Upper lobe of right lung (tissue), 1 donor: ENCODE results near the gene PROCA1. TPM values are rescaled to one million over a fixed set of nuclear protein-coding genes. Genes with fewer than 3 reads are reported as not detected.

ENCODE experiments used
- ATAC-seq: fragments of 200-7000 bp; cut with Tn5 transposase; one replicate; pipeline ENCODE4 v1.9.1; 2020; ENCODE audit warnings: mild to moderate bottlenecking, moderate library complexity
- DNase-seq: peaks from one replicate; pipeline ENCODE4 v3.0.0-alpha.2; 2020
- H3K27ac ChIP-seq: fragments of 200-600 bp; one replicate; pipeline ENCODE4 v1.8.0; 2022
- H3K27me3 ChIP-seq: fragments of 200-600 bp; one replicate; pipeline ENCODE4 v1.8.0; 2022; ENCODE audit warnings: mild to moderate bottlenecking
- H3K36me3 ChIP-seq: fragments of 200-600 bp; one replicate; pipeline ENCODE4 v1.8.0; 2022
- H3K4me1 ChIP-seq: fragments of 200-600 bp; one replicate; pipeline ENCODE4 v1.8.0; 2022
- H3K4me3 ChIP-seq: fragments of 200-600 bp; one replicate; pipeline ENCODE4 v1.8.0; 2022; ENCODE audit warnings: mild to moderate bottlenecking
- H3K9me3 ChIP-seq: fragments of 200-600 bp; one replicate; pipeline ENCODE4 v1.8.0; 2022
- CTCF ChIP-seq: fragments of 200-600 bp; IDR thresholded peaks from one replicate; pipeline ENCODE4 v1.8.0; 2022; ENCODE audit warnings: antibody characterized with exemption
- intact Hi-C: fragments of 100-400 bp; cut with DNase I; formaldehyde crosslinking; loops from one replicate; pipeline ENCODE4 v1.11.0; 2022
- total RNA-seq: library from RNA; stranded (reverse); fragmentation: NEBNext Ultra II Directional; extraction: Animal tissue kit (Norgen Biotek cat#: 25700); gene quantifications from one replicate; pipeline ENCODE4 v1.2.1, GENCODE V29; 2021
- donor health status: DM: no; HTN: yes; CAD: no; lungs with severe emphysema.

Gene PROCA1
- total RNA-seq, 1 donor from 2014 or later = 3.3 TPM

GRCh38 chr17:28718333-28719020, 6.8 kb upstream of the PROCA1 start:
- intact Hi-C loops = no loop called here
- no peak for TF ChIP-seq CTCF
- ATAC-seq (no peak), DNase-seq (no peak)
- Histone ChIP-seq H3K9me3 (no peaks in the 10 kb centered on the region), H3K4me1 (peaks cover 49% of the 10 kb centered on the region), H3K27ac (peak overlapping the region; percentile 86), H3K36me3 (peaks cover 44% of the 10 kb centered on the region), H3K4me3 (peak overlapping the region; percentile 86), H3K27me3 (no peaks in the 10 kb centered on the region)

GRCh38 chr17:28717578-28718332, 6.1 kb upstream of the PROCA1 start, which contains the start of gene RAB34:
TSS of gene RAB34 (minus strand) at chr17:28717868. CDS start at chr17:28717266, 602 bp downstream.
- H3K36me3 ChIP-seq = peaks cover 37% of the 10 kb centered on the region

GRCh38 chr17:28716740-28717577, 5.3 kb upstream of the PROCA1 start:
- Histone ChIP-seq H3K4me1 (peaks cover 36% of the 10 kb centered on the region), H3K27me3 (no peaks in the 10 kb centered on the region), H3K36me3 (peaks cover 29% of the 10 kb centered on the region), H3K27ac (peak overlapping the region; percentile 86), H3K4me3 (peak overlapping the region; percentile 86), H3K9me3 (no peaks in the 10 kb centered on the region)
- DNase-seq (peak; percentile 80), ATAC-seq (peak; percentile 1)
- TF ChIP-seq CTCF = no peak
- intact Hi-C loops = no loop called here

More at GRCh38 chr17:28717578-28718332, 6.1 kb upstream of the PROCA1 start, which contains the start of gene RAB34:
- peaks cover 44% of the 10 kb centered on the region for H3K4me1 ChIP-seq
- ATAC-seq (peak; percentile 66), DNase-seq (peak; percentile 92)
- peak within 1 kb of the TSS; percentile 86 for H3K27ac ChIP-seq
- peak; percentile 38 for TF ChIP-seq CTCF
- H3K4me3 ChIP-seq = peak within 1 kb of the TSS; percentile 86
- no peaks in the 10 kb centered on the region for H3K27me3 ChIP-seq
- intact Hi-C loops = no loop called here
- H3K9me3 ChIP-seq = no peaks in the 10 kb centered on the region

- ATAC-seq (no peak), DNase-seq (no peak)
- intact Hi-C loops = no loop called here
- H3K27ac ChIP-seq = no peak overlapping the region
- peaks cover 23% of the 10 kb centered on the region for H3K4me1 ChIP-seq
- H3K4me3 ChIP-seq = no peak overlapping the region
- peaks cover 16% of the 10 kb centered on the region for H3K36me3 ChIP-seq
- H3K27me3 ChIP-seq = no peaks in the 10 kb centered on the region
- no peaks in the 10 kb centered on the region for H3K9me3 ChIP-seq
- TF ChIP-seq CTCF = no peak
These were observed 3.5 kb upstream of the PROCA1 start for GRCh38 chr17:28715217-28715616.

- no peak for TF ChIP-seq CTCF
- Histone ChIP-seq H3K27me3 (no peaks in the 10 kb centered on the region), H3K9me3 (no peaks in the 10 kb centered on the region), H3K36me3 (peaks cover 16% of the 10 kb centered on the region), H3K27ac (no peak overlapping the region), H3K4me3 (no peak overlapping the region), H3K4me1 (peaks cover 26% of the 10 kb centered on the region)
- intact Hi-C loops = no loop called here
- ATAC-seq = no peak
- DNase-seq = no peak
These were observed 2.6 kb upstream of the PROCA1 start for GRCh38 chr17:28714281-28714680.
